Neuronal stem cell (in vitro differentiated cells): Measurements from ENCODE around the gene SLC6A17.

Experiments used
- DNase-seq: peaks from one replicate; pipeline ENCODE4 v3.0.0-alpha.2; 2013; ENCODE audit warnings: low spot score
- H2AFZ ChIP-seq: one replicate; pipeline ENCODE4 v1.6.1; 2013; ENCODE audit warnings: mild to moderate bottlenecking, low read length, inconsistent platforms
- H2AK5ac ChIP-seq: 2 replicates; pipeline ENCODE4 v1.6.1; 2013; ENCODE audit warnings: low read depth, mild to moderate bottlenecking, inconsistent platforms, low read length, moderate library complexity, mixed read lengths
- H2BK120ac ChIP-seq: 2 replicates; pipeline ENCODE4 v1.6.1; 2013; ENCODE audit warnings: low read depth, mild to moderate bottlenecking, inconsistent platforms, low read length, moderate library complexity, mixed read lengths
- H2BK12ac ChIP-seq: one replicate; pipeline ENCODE4 v1.6.1; 2013; ENCODE audit warnings: low read length, inconsistent platforms
- H2BK15ac ChIP-seq: 2 replicates; pipeline ENCODE4 v1.6.1; 2013; ENCODE audit warnings: mild to moderate bottlenecking, low read length, inconsistent platforms, mixed read lengths
- H2BK5ac ChIP-seq: one replicate; pipeline ENCODE4 v1.6.1; 2013; ENCODE audit warnings: inconsistent platforms, mild to moderate bottlenecking, low read length, moderate library complexity
- H3K14ac ChIP-seq: one replicate; pipeline ENCODE4 v1.6.1; 2013; ENCODE audit warnings: low read length, inconsistent platforms
- H3K18ac ChIP-seq: 2 replicates; pipeline ENCODE4 v1.6.1; 2013; ENCODE audit warnings: low read length, inconsistent platforms
- H3K23ac ChIP-seq: 2 replicates; pipeline ENCODE4 v1.6.1; 2013; ENCODE audit warnings: low read depth, mild to moderate bottlenecking, mixed read lengths, low read length, inconsistent platforms; ENCODE audit not compliant: poor library complexity
- H3K27ac ChIP-seq: replicated peaks from 3 replicates; pipeline ENCODE4 v1.5.1; 2013; ENCODE audit warnings: low read length, inconsistent platforms
- H3K27me3 ChIP-seq, 3 experiments: 2 replicates each; pipeline ENCODE4 v1.6.1; 2013; ENCODE audit warnings: low read length in 3 of 3, mild to moderate bottlenecking in 2 of 3, inconsistent platforms in 1 of 3, low read depth in 1 of 3, mixed read lengths in 1 of 3, moderate library complexity in 1 of 3; ENCODE audit not compliant: control insufficient read depth in 3 of 3, insufficient read depth in 3 of 3
- H3K36me3 ChIP-seq, 2 donors: replicated peaks in 1 of 2; 2 replicates each; pipeline ENCODE4 v1.6.1; 2013; ENCODE audit warnings: low read length in 2 of 2; ENCODE audit not compliant: control insufficient read depth in 2 of 2, insufficient read depth in 2 of 2
- H3K4ac ChIP-seq: 2 replicates; pipeline ENCODE4 v1.6.1; 2013; ENCODE audit warnings: inconsistent platforms, mild to moderate bottlenecking, low read length, moderate library complexity
- H3K4me1 ChIP-seq, 2 donors: 1 replicate in 1 of 2; 2 replicates in 1 of 2; pipeline ENCODE4 v1.6.1; 2013; ENCODE audit warnings: low read length in 2 of 2, low read depth in 1 of 2; ENCODE audit not compliant: control insufficient read depth in 2 of 2, insufficient read depth in 1 of 2
- H3K4me2 ChIP-seq: one replicate; pipeline ENCODE4 v1.6.1; 2013; ENCODE audit warnings: mild to moderate bottlenecking, low read length, inconsistent platforms; ENCODE audit not compliant: insufficient read depth, poor library complexity, severe bottlenecking
- H3K4me3 ChIP-seq, 2 donors: 2 replicates each; pipeline ENCODE4 v1.5.1; 2013; ENCODE audit warnings: low read length in 2 of 2, mild to moderate bottlenecking in 2 of 2, inconsistent platforms in 1 of 2, moderate library complexity in 1 of 2
- H3K79me1 ChIP-seq: one replicate; pipeline ENCODE4 v1.6.1; 2013; ENCODE audit warnings: low read depth, mild to moderate bottlenecking, inconsistent platforms, low read length, moderate library complexity
- H3K9ac ChIP-seq: one replicate; pipeline ENCODE4 v1.6.1; 2013; ENCODE audit warnings: mild to moderate bottlenecking, low read depth, low read length, inconsistent platforms; ENCODE audit not compliant: poor library complexity
- H3K9me3 ChIP-seq, 2 donors: replicated peaks in 1 of 2; 2 replicates each; pipeline versions ENCODE3 to v1.6.1; 2013; ENCODE audit warnings: low read length in 2 of 2, mild to moderate bottlenecking in 2 of 2, inconsistent platforms in 1 of 2, low read depth in 1 of 2, mixed read lengths in 1 of 2, moderate library complexity in 1 of 2; ENCODE audit not compliant: control insufficient read depth in 2 of 2, insufficient read depth in 1 of 2
- H4K8ac ChIP-seq: one replicate; pipeline ENCODE4 v1.6.1; 2013; ENCODE audit warnings: low read depth, mild to moderate bottlenecking, inconsistent platforms, low read length, moderate library complexity
- H4K91ac ChIP-seq: one replicate; pipeline ENCODE4 v1.6.1; 2013; ENCODE audit warnings: low read length, low read depth, mild to moderate bottlenecking, inconsistent platforms; ENCODE audit not compliant: poor library complexity
- WGBS, 2 donors: extraction: QIAGEN DNeasy Blood & Tissue Kit; methylation state at CpG; one replicate each; pipeline ENCODE4 v1.1.7; 2013; ENCODE audit warnings: missing lambda C conversion rate in 2 of 2, mixed read lengths in 1 of 2; ENCODE audit not compliant: insufficient read length in 2 of 2, insufficient replicate concordance in 1 of 2; ENCODE audit errors: extremely low coverage in 2 of 2; 5-methylcytosine and 5-hydroxymethylcytosine counted together

SLC6A17 gene

DNA sequence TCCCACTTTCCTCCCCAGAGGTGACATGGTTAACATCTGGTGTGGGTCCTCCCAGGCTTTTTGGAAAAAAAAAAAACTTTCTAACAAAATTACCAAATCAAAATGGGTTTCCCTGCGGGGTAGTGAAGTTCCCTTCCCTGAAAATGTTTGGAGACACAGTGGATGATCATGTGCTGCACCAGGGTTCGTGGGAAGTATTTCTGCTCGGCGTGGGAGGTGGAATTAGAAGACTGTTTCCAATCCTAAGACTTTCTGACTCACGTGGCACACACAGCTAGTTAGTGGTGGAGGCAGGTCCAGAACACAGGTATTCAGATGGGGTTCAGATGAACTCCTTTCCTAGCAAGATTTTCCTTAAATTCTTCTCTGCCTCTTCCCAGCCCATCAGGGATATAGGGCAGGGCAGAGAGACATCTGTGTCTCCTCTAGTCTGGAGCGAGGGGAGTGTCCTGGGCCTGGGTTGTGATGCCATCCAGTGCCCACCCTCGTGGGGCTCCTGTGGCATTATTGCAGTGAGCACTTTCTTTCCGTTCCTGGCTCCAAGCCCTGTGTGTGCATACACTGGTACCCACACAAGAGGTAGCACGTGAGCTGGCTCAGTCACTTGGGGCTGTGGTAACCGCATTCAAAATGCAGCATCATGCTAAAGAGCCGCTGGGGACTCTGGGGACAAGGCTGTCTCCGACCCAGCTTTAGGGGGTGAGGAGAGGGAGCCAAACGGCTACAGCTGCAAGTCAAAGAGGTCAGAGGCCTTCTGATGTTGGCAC lies 87.3 kb downstream of the SLC6A17 start:
- Histone ChIP-seq H3K36me3 (no peaks in the 10 kb centered on the region), H2BK15ac (no peak overlapping the region), H3K18ac (no peak overlapping the region), H3K14ac (peak overlapping the region; percentile 51), H3K9ac (no peak overlapping the region), H3K9me3 (peaks cover 4% of the 10 kb centered on the region in 2 donors), H2AK5ac (no peak overlapping the region), H3K27ac (no peak overlapping the region), H2BK5ac (no peak overlapping the region), H4K91ac (no peak overlapping the region), H4K8ac (no peak overlapping the region), H3K23ac (no peak overlapping the region), H3K4me3 (no peak overlapping the region), H3K4ac (no peak overlapping the region), H2AFZ (no peak overlapping the region), H3K4me1 (peaks cover 3 to 14% of the 10 kb centered on the region in 2 donors), H3K27me3 (peaks cover 0 to 7% (median 0%) of the 10 kb centered on the region in 3 experiments), H2BK12ac (no peak overlapping the region), H3K79me1 (no peaks in the 10 kb centered on the region), H3K4me2 (no peak overlapping the region), H2BK120ac (no peak overlapping the region)
- no peak for DNase-seq
- WGBS, 2 donors = no CpG with 5 or more reads among the region's 13 CpGs

DNA sequence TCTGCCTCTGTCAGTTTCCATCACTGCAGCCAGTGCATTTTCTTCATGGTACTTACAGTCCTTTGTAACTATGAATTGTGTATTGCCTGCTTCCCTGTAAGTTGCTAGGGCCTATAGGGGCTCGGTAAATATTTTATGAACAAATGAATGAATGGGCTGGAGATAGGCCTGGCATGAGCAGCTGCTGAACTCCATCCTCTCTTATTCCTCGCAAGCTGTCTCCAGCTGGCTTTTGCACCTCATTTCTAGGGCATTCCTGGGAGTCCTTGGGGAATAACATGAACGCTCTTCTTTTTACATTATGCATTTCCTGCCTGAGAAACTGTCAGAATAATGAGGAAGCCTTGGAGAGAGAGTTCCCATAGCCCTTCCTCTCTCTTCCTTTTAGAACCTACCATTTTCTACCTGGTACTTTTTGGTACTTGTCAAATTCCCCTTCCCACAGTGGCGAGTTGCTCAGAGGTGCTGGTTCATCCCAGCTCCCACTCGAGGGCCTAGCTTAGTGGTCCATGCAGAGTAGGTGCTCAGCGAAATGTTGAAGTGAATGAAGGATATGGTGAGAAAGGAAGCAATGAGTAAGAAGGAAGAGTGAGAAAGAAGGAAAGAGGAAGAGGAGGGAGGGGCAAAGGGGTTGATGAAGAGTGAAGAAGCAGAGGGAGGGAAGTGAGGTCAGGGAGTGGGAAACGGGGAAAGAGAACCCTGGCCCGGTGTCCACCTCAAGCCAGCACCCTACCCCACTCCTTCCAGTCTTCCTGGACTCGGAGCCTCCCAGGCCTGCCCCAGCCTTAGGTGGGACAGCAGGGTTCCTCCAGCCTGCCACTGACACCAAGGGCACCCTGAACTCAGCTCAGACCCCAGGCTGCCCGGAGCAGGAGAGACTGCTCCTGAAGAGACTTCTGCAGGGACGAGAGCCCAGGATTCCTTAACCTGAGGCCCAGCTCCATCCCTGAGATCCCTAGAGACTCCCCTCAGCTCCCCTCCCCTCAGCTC lies 89.4 kb downstream of the SLC6A17 start:
- Histone ChIP-seq H4K8ac (no peak overlapping the region), H3K36me3 (no peaks in the 10 kb centered on the region), H3K4me1 (peaks cover 6 to 13% of the 10 kb centered on the region in 2 donors), H3K27ac (no peak overlapping the region), H3K27me3 (peaks cover 0 to 21% (median 0%) of the 10 kb centered on the region in 3 experiments), H2BK120ac (no peak overlapping the region), H3K23ac (no peak overlapping the region), H3K9ac (no peak overlapping the region), H3K79me1 (no peaks in the 10 kb centered on the region), H2BK12ac (no peak overlapping the region), H3K18ac (no peak overlapping the region), H3K4me2 (no peak overlapping the region), H2BK15ac (no peak overlapping the region), H3K9me3 (no peaks in the 10 kb centered on the region), H2AFZ (no peak overlapping the region), H2BK5ac (no peak overlapping the region), H3K4ac (no peak overlapping the region), H2AK5ac (no peak overlapping the region), H3K14ac (no peak overlapping the region), H3K4me3 (no peak overlapping the region), H4K91ac (no peak overlapping the region)
- DNase-seq = no peak
- 100% methylated on average over 1 of the region's 11 CpGs; no CpG with 5 or more reads in 1 of the 2 donors for WGBS, 2 donors

DNA sequence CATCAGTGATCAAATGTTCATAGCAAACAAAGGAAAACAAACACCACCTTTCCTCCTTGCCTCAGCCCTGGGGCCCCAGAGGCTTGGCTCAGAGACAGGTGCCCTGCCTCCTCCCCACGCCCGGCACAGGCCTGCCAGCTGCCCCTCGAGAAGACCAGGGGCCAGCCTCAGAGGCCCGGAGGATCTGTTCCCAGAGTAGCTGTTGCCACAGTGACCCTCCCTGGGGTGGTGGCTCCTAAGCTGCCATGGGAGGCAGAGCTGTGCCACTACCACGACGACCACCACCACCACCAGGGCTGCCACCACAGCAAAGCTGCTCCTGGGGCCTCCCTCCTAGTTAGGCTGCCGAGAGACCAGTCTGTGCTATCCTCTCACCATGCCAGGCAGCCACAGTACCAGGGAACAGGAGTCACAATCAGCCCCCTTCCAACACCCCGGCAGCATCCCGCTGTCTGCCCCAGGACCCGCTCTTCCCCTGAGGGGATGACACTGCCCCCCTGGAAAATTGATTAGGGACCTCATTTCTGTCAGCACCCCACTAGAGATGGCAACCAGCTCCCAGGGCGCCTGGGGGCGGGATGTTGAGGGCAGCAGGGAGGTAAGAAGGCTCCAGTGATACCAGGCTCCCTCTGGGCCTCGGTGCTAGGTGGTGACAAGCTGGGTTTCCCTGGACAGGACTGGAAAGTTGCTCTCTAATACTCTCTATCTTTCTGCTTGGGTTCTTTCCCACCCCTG lies 90.3 kb downstream of the SLC6A17 start:
- H2BK12ac ChIP-seq = no peak overlapping the region
- no peak overlapping the region for H2BK5ac ChIP-seq
- peaks cover 0 to 30% (median 0%) of the 10 kb centered on the region in 3 experiments for H3K27me3 ChIP-seq
- H3K9me3 ChIP-seq = no peaks in the 10 kb centered on the region
- H3K4ac ChIP-seq = no peak overlapping the region
- H3K9ac ChIP-seq = no peak overlapping the region
- H2BK120ac ChIP-seq = no peak overlapping the region
- H3K23ac ChIP-seq = peak overlapping the region; percentile 13
- peaks cover 6 to 8% of the 10 kb centered on the region in 2 donors for H3K4me1 ChIP-seq
- DNase-seq = no peak
- H2AK5ac ChIP-seq = no peak overlapping the region
- no peak overlapping the region for H3K27ac ChIP-seq
- H3K4me2 ChIP-seq = no peak overlapping the region
- no peak overlapping the region for H4K91ac ChIP-seq
- WGBS, 2 donors = no CpG with 5 or more reads among the region's 13 CpGs
- H3K79me1 ChIP-seq = no peaks in the 10 kb centered on the region
- H2AFZ ChIP-seq = no peak overlapping the region
- no peaks in the 10 kb centered on the region for H3K36me3 ChIP-seq
- no peak overlapping the region for H2BK15ac ChIP-seq
- H3K18ac ChIP-seq = no peak overlapping the region
- H4K8ac ChIP-seq = no peak overlapping the region
- H3K4me3 ChIP-seq = no peak overlapping the region
- H3K14ac ChIP-seq = no peak overlapping the region
